Endothelial cell of umbilical vein (primary cell): Measurements from ENCODE around the gene NONO. TPM values are rescaled to one million over a fixed set of nuclear protein-coding genes. Genes with fewer than 3 reads are reported as not detected.
A peak's percentile ranks its signal among the peaks of the same experiment; 100 is the strongest.

Experiments used
- BruUV-seq: library from RNA; stranded (reverse); fragments of 400-500 nt; replicated peaks from 2 replicates; lab custom pipeline; 2021; lab: Mats Ljungman, UMichigan
- CTCF ChIA-PET: fragments of 300-600, 350-600 bp; sonication (Branson Sonifier 250); formaldehyde crosslinking; loops from one replicate; lab custom pipeline; 2021; ENCODE audit warnings: antibody characterized with exemption, inconsistent platforms; lab: Charles Lee
- POLR2A ChIA-PET: fragments of 300-600, 350-600 bp; sonication (Branson Sonifier 250); formaldehyde crosslinking; loops from one replicate; lab custom pipeline; 2021; ENCODE audit warnings: antibody characterized with exemption, inconsistent platforms; lab: Charles Lee
- DNase-seq: peaks from one replicate; pipeline ENCODE4 v3.0.0-alpha.2; 2011; ENCODE audit warnings: low read depth, low spot score
- FAIRE-seq: peaks from 2 replicates; lab custom pipeline; 2011; peaks lifted over from hg19 to GRCh38; lab: Jason Lieb, UNC
- H2AFZ ChIP-seq: 2 replicates; pipeline ENCODE4 v1.6.0; 2012; ENCODE audit warnings: low read depth, low read length, control low read depth, inconsistent platforms
- H3K27ac ChIP-seq: 2 replicates; pipeline ENCODE4 v1.5.1; 2011; ENCODE audit warnings: low read depth, mild to moderate bottlenecking, control low read depth, low read length, moderate library complexity; ENCODE audit not compliant: insufficient read depth
- H3K27me3 ChIP-seq, 2 experiments: 2 replicates each; pipeline versions ENCODE4 v1.6.0 to v1.6.1; 2011; ENCODE audit warnings: low read length in 2 of 2, mixed read lengths in 1 of 2; ENCODE audit not compliant: control insufficient read depth in 2 of 2, insufficient read depth in 2 of 2
- H3K36me3 ChIP-seq, 2 experiments: 2 replicates in 1 of 2; 3 replicates in 1 of 2; pipeline ENCODE4 v1.5.1; 2011; ENCODE audit warnings: low read length in 2 of 2, mild to moderate bottlenecking in 1 of 2, moderate library complexity in 1 of 2; ENCODE audit not compliant: control insufficient read depth in 2 of 2, insufficient read depth in 2 of 2; ENCODE audit errors: extremely low read depth in 1 of 2
- H3K4me1 ChIP-seq: 3 replicates; pipeline ENCODE4 v1.5.1; 2011; ENCODE audit warnings: mild to moderate bottlenecking, low read length; ENCODE audit not compliant: control insufficient read depth, insufficient read depth; ENCODE audit errors: extremely low read depth
- H3K4me2 ChIP-seq: 2 replicates; pipeline ENCODE4 v1.6.1; 2011; ENCODE audit warnings: low read length, control low read depth, mixed read lengths; ENCODE audit not compliant: insufficient read depth
- H3K4me3 ChIP-seq, 3 experiments: fragments of 200-600 bp in 1 of 3; sonication (generic), shearing (Covaris generic) in 1 of 3; replicated peaks in 1 of 3; 2 replicates each; pipeline ENCODE4 v1.5.1; 2011 to 2016; ENCODE audit warnings: control low read depth in 3 of 3, low read length in 3 of 3, mild to moderate bottlenecking in 2 of 3, inconsistent platforms in 1 of 3, low read depth in 1 of 3, moderate library complexity in 1 of 3; ENCODE audit not compliant: insufficient read depth in 1 of 3
- H3K79me2 ChIP-seq: 2 replicates; pipeline ENCODE4 v1.6.0; 2012; ENCODE audit warnings: low read length, inconsistent platforms; ENCODE audit not compliant: control insufficient read depth, insufficient read depth
- H3K9ac ChIP-seq: replicated peaks from 2 replicates; pipeline ENCODE3; 2011; ENCODE audit warnings: low read length, control low read depth; ENCODE audit not compliant: insufficient read depth; ENCODE audit errors: extremely low read depth
- H3K9me1 ChIP-seq: replicated peaks from 3 replicates; pipeline ENCODE4 v1.6.0; 2011; ENCODE audit warnings: mild to moderate bottlenecking, low read length; ENCODE audit not compliant: control insufficient read depth, insufficient read depth; ENCODE audit errors: extremely low read depth
- H3K9me3 ChIP-seq: replicated peaks from 2 replicates; pipeline ENCODE4 v1.5.1; 2012; ENCODE audit warnings: low read length, inconsistent platforms; ENCODE audit not compliant: control insufficient read depth, insufficient read depth
- H4K20me1 ChIP-seq: replicated peaks from 2 replicates; pipeline ENCODE3; 2011; ENCODE audit warnings: mild to moderate bottlenecking, low read length; ENCODE audit not compliant: control insufficient read depth, insufficient read depth; ENCODE audit errors: extremely low read depth
- FOS ChIP-seq: IDR thresholded peaks from 2 replicates; pipeline ENCODE4 v1.6.1; 2011; ENCODE audit warnings: mild to moderate bottlenecking, low read length, moderate library complexity, borderline replicate concordance; ENCODE audit not compliant: insufficient read depth
- GATA2 ChIP-seq: IDR thresholded peaks from 2 replicates; pipeline ENCODE4 v1.7.0; 2011; ENCODE audit warnings: low read depth, mild to moderate bottlenecking, moderate library complexity, mixed read lengths, low read length; ENCODE audit not compliant: insufficient read length, insufficient read depth
- MAX ChIP-seq: IDR thresholded peaks from 2 replicates; pipeline ENCODE4 v1.6.1; 2011; ENCODE audit not compliant: insufficient read depth, insufficient read length
- POLR2A ChIP-seq: IDR thresholded peaks from 2 replicates; pipeline ENCODE4 v1.6.1; 2012; ENCODE audit warnings: low read depth, mild to moderate bottlenecking, control low read depth, low read length
- dilution Hi-C: fragments of 300-500 bp; cut with MboI; formaldehyde crosslinking; loops from one replicate; pipeline ENCODE4 v1.15.0; 2019; ENCODE audit warnings: low sequenced_read_pairs; ENCODE audit not compliant: extremely low pct_ligation_motif_present
- intact Hi-C: fragments of 100-400 bp; cut with micrococcal nuclease; formaldehyde crosslinking; loops from one replicate; pipeline ENCODE4 v1.10.0; 2022
- polyA plus RNA-seq, 4 experiments: library from polyadenylated mRNA; depleted of rRNA in 3 of 4; stranded (reverse) in 3 of 4; unstranded in 1 of 4; fragments of >200 nt; gene quantifications; 2 replicates each; pipeline versions ENCODE4 v1.2.1 to v1.2.3, GENCODE V29; 2011 to 2012; ENCODE audit warnings: missing spikeins in 1 of 4
- total RNA-seq: library from RNA; stranded (reverse); gene quantifications from 2 replicates; pipeline ENCODE4 v1.2.3, GENCODE V29; 2021
- TF ChIP-seq, protein P1 (sequence below), 2 donors: IDR thresholded peaks; 1 replicate in 1 of 2; 2 replicates in 1 of 2; pipeline ENCODE4 v1.5.1; 2011; ENCODE audit warnings: low read length in 2 of 2, mild to moderate bottlenecking in 2 of 2, moderate library complexity in 2 of 2, control low read depth in 1 of 2, inconsistent platforms in 1 of 2, low read depth in 1 of 2; ENCODE audit not compliant: insufficient read depth in 1 of 2; ENCODE audit errors: extremely low read depth in 1 of 2

The NONO gene
- total and polyA plus RNA-seq, 2 donors (not counting 3 experiments of a cell fraction or from before 2014, with no cell fraction given): 249 to 466 TPM

DNA sequence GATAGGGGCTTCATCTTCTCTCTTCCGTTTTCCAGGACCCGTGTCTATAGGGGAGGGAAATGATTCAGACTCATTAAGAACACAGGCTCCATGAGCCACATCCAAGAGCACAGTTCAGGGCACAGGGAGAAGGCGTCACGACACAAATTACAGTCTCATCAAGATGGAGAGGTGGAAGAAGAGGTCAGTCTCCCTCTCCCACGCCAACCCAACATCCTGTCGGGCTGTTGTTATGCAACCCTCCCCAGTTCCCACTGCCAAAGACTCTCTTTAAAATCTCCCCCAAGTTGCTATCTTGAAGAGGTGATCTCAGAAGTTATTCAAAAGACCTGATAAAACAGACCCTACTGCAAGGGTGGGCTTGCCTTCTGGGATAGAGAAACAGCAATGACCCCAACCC lies 42.1 kb upstream of the NONO start:
- intact Hi-C loops: no loop called here
- no peak overlapping the region for H3K27ac ChIP-seq
- no peak overlapping the region for H3K4me2 ChIP-seq
- H3K79me2 ChIP-seq: no peaks in the 10 kb centered on the region
- H2AFZ ChIP-seq: no peak overlapping the region
- H3K4me1 ChIP-seq: no peaks in the 10 kb centered on the region
- ChIA-PET CTCF (no interaction called here), POLR2A (no interaction called here)
- TF ChIP-seq POLR2A (no peak), MAX (no peak), FOS (no peak), GATA2 (no peak)
- TF ChIP-seq, protein P1, sequence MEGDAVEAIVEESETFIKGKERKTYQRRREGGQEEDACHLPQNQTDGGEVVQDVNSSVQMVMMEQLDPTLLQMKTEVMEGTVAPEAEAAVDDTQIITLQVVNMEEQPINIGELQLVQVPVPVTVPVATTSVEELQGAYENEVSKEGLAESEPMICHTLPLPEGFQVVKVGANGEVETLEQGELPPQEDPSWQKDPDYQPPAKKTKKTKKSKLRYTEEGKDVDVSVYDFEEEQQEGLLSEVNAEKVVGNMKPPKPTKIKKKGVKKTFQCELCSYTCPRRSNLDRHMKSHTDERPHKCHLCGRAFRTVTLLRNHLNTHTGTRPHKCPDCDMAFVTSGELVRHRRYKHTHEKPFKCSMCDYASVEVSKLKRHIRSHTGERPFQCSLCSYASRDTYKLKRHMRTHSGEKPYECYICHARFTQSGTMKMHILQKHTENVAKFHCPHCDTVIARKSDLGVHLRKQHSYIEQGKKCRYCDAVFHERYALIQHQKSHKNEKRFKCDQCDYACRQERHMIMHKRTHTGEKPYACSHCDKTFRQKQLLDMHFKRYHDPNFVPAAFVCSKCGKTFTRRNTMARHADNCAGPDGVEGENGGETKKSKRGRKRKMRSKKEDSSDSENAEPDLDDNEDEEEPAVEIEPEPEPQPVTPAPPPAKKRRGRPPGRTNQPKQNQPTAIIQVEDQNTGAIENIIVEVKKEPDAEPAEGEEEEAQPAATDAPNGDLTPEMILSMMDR (IDR thresholded peaks at IDR 0.05; ENCODE audit: extremely low read depth in 1 of 2, insufficient read depth in 1 of 2, low read depth in 1 of 2, low read length in 2 of 2): no peak
- no peaks in the 10 kb centered on the region for H3K9me1 ChIP-seq
- H3K27me3 ChIP-seq: no peaks in the 10 kb centered on the region
- H3K9ac ChIP-seq: no peak overlapping the region
- dilution Hi-C loops: no loop called here
- H4K20me1 ChIP-seq: no peaks in the 10 kb centered on the region
- peaks cover 0 to 42% of the 10 kb centered on the region in 2 experiments for H3K36me3 ChIP-seq
- no peaks in the 10 kb centered on the region for H3K9me3 ChIP-seq
- DNase-seq (no peak), FAIRE-seq (peak; percentile 40)
- BruUV-seq: no TSS peak
- H3K4me3 ChIP-seq: no peak overlapping the region
